ENCODE measurements around the gene DGKD.

The DGKD gene

GRCh38 chr2:233519787-233520611 is 165.7 kb downstream of the DGKD start:
- DNase-seq: no peak

All from NCI-H2227 treated with DMSO at 0.1 percent for 48 hours (cell line).